Colonic mucosa (tissue), 4 donors: ENCODE measurements around the gene IFFO2. TPM values are rescaled to one million over a fixed set of nuclear protein-coding genes. Genes with fewer than 3 reads are reported as not detected.

Source experiments
- DNase-seq: peaks from one replicate; pipeline ENCODE4 v3.0.0-alpha.2; 2020
- H3K27ac ChIP-seq: fragments of 200-600 bp; one replicate; pipeline ENCODE4 v1.8.0; 2021
- H3K27me3 ChIP-seq: fragments of 200-600 bp; one replicate; pipeline ENCODE4 v1.8.0; 2021
- H3K36me3 ChIP-seq: fragments of 200-600 bp; one replicate; pipeline ENCODE4 v1.8.0; 2021
- H3K4me1 ChIP-seq: fragments of 200-600 bp; one replicate; pipeline ENCODE4 v1.8.0; 2021; ENCODE audit warnings: mild to moderate bottlenecking
- H3K4me3 ChIP-seq: fragments of 200-600 bp; one replicate; pipeline ENCODE4 v1.8.0; 2021
- H3K9ac ChIP-seq, 2 donors: one replicate each; pipeline ENCODE4 v1.7.0; 2013; ENCODE audit warnings: control low read depth in 2 of 2, low read depth in 2 of 2, low read length in 2 of 2
- H3K9me3 ChIP-seq: fragments of 200-600 bp; one replicate; pipeline ENCODE4 v1.8.0; 2021
- CTCF ChIP-seq: fragments of 200-600 bp; IDR thresholded peaks from one replicate; pipeline ENCODE4 v1.8.0; 2022; ENCODE audit warnings: antibody characterized with exemption, mild to moderate bottlenecking
- intact Hi-C: fragments of 100-400 bp; cut with DNase I; formaldehyde crosslinking; loops from one replicate; pipeline ENCODE4 v1.14.1; 2022
- total RNA-seq, 2 donors: library from RNA; stranded (reverse); fragmentation: NEBNext Ultra II Directional in 1 of 2; extraction: Animal tissue kit (Norgen Biotek cat#: 25700) in 1 of 2; gene quantifications; one replicate each; pipeline ENCODE4 v1.2.1, GENCODE V29; 2021
- donor health status: healthy.
- donor health status: DM: no; HTN: no; CAD: no.
- donor health status: DM: no; HTN: no; CAD: no.

Gene IFFO2
- total RNA-seq, 2 donors from 2014 or later: 5.6 to 14.0 TPM

GRCh38 chr1:18932879-18933278, 23.6 kb downstream of the IFFO2 start:
- H3K9me3 ChIP-seq: no peaks in the 10 kb centered on the region
- H3K36me3 ChIP-seq: no peaks in the 10 kb centered on the region
- H3K4me1 ChIP-seq: no peaks in the 10 kb centered on the region
- no peaks in the 10 kb centered on the region for H3K27me3 ChIP-seq
- H3K4me3 ChIP-seq: no peak overlapping the region
- no peak overlapping the region for H3K9ac ChIP-seq
- no peak overlapping the region for H3K27ac ChIP-seq
- no peak for TF ChIP-seq CTCF
- no peak for DNase-seq
- intact Hi-C loops: no loop called here

GRCh38 chr1:18932387-18932786, 24.1 kb downstream of the IFFO2 start:
- intact Hi-C loops: no loop called here
- H3K9ac ChIP-seq: no peak overlapping the region
- H3K27me3 ChIP-seq: no peaks in the 10 kb centered on the region
- H3K36me3 ChIP-seq: no peaks in the 10 kb centered on the region
- TF ChIP-seq CTCF: no peak
- H3K4me1 ChIP-seq: no peaks in the 10 kb centered on the region
- no peak for DNase-seq
- no peaks in the 10 kb centered on the region for H3K9me3 ChIP-seq
- H3K27ac ChIP-seq: no peak overlapping the region
- H3K4me3 ChIP-seq: no peak overlapping the region

- H3K4me1 ChIP-seq: no peaks in the 10 kb centered on the region
- no peak for DNase-seq
- H3K27me3 ChIP-seq: no peaks in the 10 kb centered on the region
- no peak overlapping the region for H3K27ac ChIP-seq
- no peaks in the 10 kb centered on the region for H3K36me3 ChIP-seq
- H3K9ac ChIP-seq: no peak overlapping the region
- no peak overlapping the region for H3K4me3 ChIP-seq
- TF ChIP-seq CTCF: no peak
- intact Hi-C loops: no loop called here
- H3K9me3 ChIP-seq: no peaks in the 10 kb centered on the region
Measured at GRCh38 chr1:18931730-18932129, 24.7 kb downstream of the IFFO2 start.

GRCh38 chr1:18929686-18930085, 26.8 kb downstream of the IFFO2 start:
- H3K4me1 ChIP-seq: no peaks in the 10 kb centered on the region
- DNase-seq: no peak
- H3K9me3 ChIP-seq: no peaks in the 10 kb centered on the region
- no peak overlapping the region for H3K4me3 ChIP-seq
- H3K9ac ChIP-seq: no peak overlapping the region
- H3K27ac ChIP-seq: no peak overlapping the region
- no peaks in the 10 kb centered on the region for H3K27me3 ChIP-seq
- intact Hi-C loops: no loop called here
- H3K36me3 ChIP-seq: no peaks in the 10 kb centered on the region
- TF ChIP-seq CTCF: no peak

- intact Hi-C loops: no loop called here
- Histone ChIP-seq H3K4me1 (no peaks in the 10 kb centered on the region), H3K9me3 (no peaks in the 10 kb centered on the region), H3K36me3 (no peaks in the 10 kb centered on the region), H3K27me3 (no peaks in the 10 kb centered on the region), H3K27ac (no peak overlapping the region), H3K9ac (no peak overlapping the region), H3K4me3 (no peak overlapping the region)
- no peak for DNase-seq
- no peak for TF ChIP-seq CTCF
Measured at GRCh38 chr1:18928985-18929384, 27.5 kb downstream of the IFFO2 start.

GRCh38 chr1:18928406-18928805, 28.1 kb downstream of the IFFO2 start:
- Histone ChIP-seq H3K27ac (no peak overlapping the region), H3K4me1 (no peaks in the 10 kb centered on the region), H3K4me3 (no peak overlapping the region), H3K36me3 (no peaks in the 10 kb centered on the region), H3K9me3 (no peaks in the 10 kb centered on the region), H3K27me3 (no peaks in the 10 kb centered on the region), H3K9ac (no peak overlapping the region)
- no peak for DNase-seq
- intact Hi-C loops: no loop called here
- no peak for TF ChIP-seq CTCF
